RWPE1 (cell line): ENCODE measurements around the gene LIMK1.
A peak's percentile ranks its signal among the peaks of the same experiment; 100 is the strongest.

Source experiments
- CTCF ChIA-PET: fragments of 350-600 bp; sonication (Branson Sonifier 250); formaldehyde crosslinking; extraction: SDS; loops from one replicate; lab custom pipeline; 2021; lab: Yijun Ruan, JAX
- POLR2A ChIA-PET: fragments of 400-600 bp; formaldehyde crosslinking; extraction: SDS; loops from one replicate; lab custom pipeline; 2020; ENCODE audit warnings: antibody characterized with exemption; ENCODE audit not compliant: low non-redundant PET; lab: Yijun Ruan, JAX
- DNase-seq: peaks from one replicate; pipeline ENCODE4 v3.0.0; 2012; ENCODE audit warnings: low spot score
- H3K27ac ChIP-seq: fragments of 450-650 bp; 2 replicates; pipeline ENCODE4 v1.5.1; 2017
- CTCF ChIP-seq: fragments of 450-650 bp; conservative IDR thresholded peaks from 2 replicates; pipeline ENCODE4 v1.5.1; 2017; ENCODE audit warnings: low read depth, mild to moderate bottlenecking

LIMK1 gene

GRCh38 chr7:74048999-74049599 lies 34.5 kb upstream of the LIMK1 start:
- POLR2A ChIA-PET: no interaction called here
- H3K27ac ChIP-seq: no peak overlapping the region
- CTCF ChIA-PET: no interaction called here
- DNase-seq: no peak
- TF ChIP-seq CTCF: no peak

- ChIA-PET POLR2A (no interaction called here), CTCF (no interaction called here)
- DNase-seq: no peak
Observed at GRCh38 chr7:74049997-74050798, 33.4 kb upstream of the LIMK1 start.

GRCh38 chr7:74051193-74051592 lies 32.4 kb upstream of the LIMK1 start:
- CTCF ChIA-PET: interaction anchor here (1.0 to 1.5 kb wide), 2 partner anchors 132 to 151 kb away, joined by 3 to 8 read pairs; no protein-coding TSS in a partner anchor

More at GRCh38 chr7:74049997-74050798, 33.4 kb upstream of the LIMK1 start:
- no peak overlapping the region for H3K27ac ChIP-seq
- TF ChIP-seq CTCF: no peak

GRCh38 chr7:74051629-74052410 lies 31.8 kb upstream of the LIMK1 start:
- ChIA-PET CTCF (interaction anchor here (0.6 to 1.5 kb wide), 4 partner anchors 132 to 349 kb away, joined by 3 to 8 read pairs (median 5); no protein-coding TSS in a partner anchor), POLR2A (no interaction called here)
- peak overlapping the region; percentile 4; the same call in 1 of the 2 replicates for H3K27ac ChIP-seq
- peak; percentile 48 for DNase-seq
- TF ChIP-seq CTCF: no peak; the same call in 1 of the 2 replicates

More at GRCh38 chr7:74051193-74051592, 32.4 kb upstream of the LIMK1 start:
- H3K27ac ChIP-seq: peak overlapping the region; percentile 4; the same call in 1 of the 2 replicates
- POLR2A ChIA-PET: no interaction called here
- DNase-seq: no peak
- TF ChIP-seq CTCF: no peak

GRCh38 chr7:74052628-74053027 lies 31.0 kb upstream of the LIMK1 start:
- no peak for TF ChIP-seq CTCF
- CTCF ChIA-PET: interaction anchor here (1.1 to 1.5 kb wide), 2 partner anchors 131 to 154 kb away, joined by 3 to 4 read pairs; no protein-coding TSS in a partner anchor
- POLR2A ChIA-PET: no interaction called here
- no peak for DNase-seq
- no peak overlapping the region for H3K27ac ChIP-seq
